GM23338 (cell line): ENCODE data around the gene SOD1. TPM values are rescaled to one million over a fixed set of nuclear protein-coding genes. Genes with fewer than 3 reads are reported as not detected.

Source experiments
- ATAC-seq: fragments of 200-7000 bp; cut with Tn5 transposase; 3 replicates; pipeline ENCODE4 v1.9.1; 2020
- DNase-seq: peaks from one replicate; pipeline ENCODE4 v3.0.0-alpha.2; 2015; ENCODE audit warnings: low spot score
- H2AFZ ChIP-seq: fragments of 200-600 bp; sonication (generic); 2 replicates; pipeline ENCODE4 v1.8.0; 2016; ENCODE audit warnings: antibody characterized with exemption, mild to moderate bottlenecking, moderate library complexity
- H3F3A ChIP-seq: fragments of 200-600 bp; sonication (generic); replicated peaks from 2 replicates; pipeline ENCODE4 v1.8.0; 2017; ENCODE audit warnings: antibody characterized with exemption, mixed run types, low read depth
- H3K27ac ChIP-seq: fragments of 200-600 bp; sonication (generic); 2 replicates; pipeline ENCODE4 v1.6.1; 2016; ENCODE audit warnings: low read depth
- H3K27me3 ChIP-seq: fragments of 200-600 bp; sonication (generic); 2 replicates; pipeline ENCODE4 v1.8.0; 2016; ENCODE audit warnings: mild to moderate bottlenecking, mixed run types, moderate library complexity; ENCODE audit not compliant: insufficient read depth
- H3K36me3 ChIP-seq: fragments of 200-600 bp; sonication (generic); 2 replicates; pipeline ENCODE4 v1.8.0; 2016; ENCODE audit warnings: mild to moderate bottlenecking; ENCODE audit not compliant: insufficient read depth
- H3K4me1 ChIP-seq: fragments of 200-600 bp; sonication (generic); 2 replicates; pipeline ENCODE4 v1.8.0; 2016; ENCODE audit warnings: mild to moderate bottlenecking, moderate library complexity; ENCODE audit not compliant: insufficient read depth
- H3K4me2 ChIP-seq: fragments of 200-600 bp; sonication (generic); 2 replicates; pipeline ENCODE4 v1.7.1; 2017; ENCODE audit warnings: mixed run types
- H3K4me3 ChIP-seq: fragments of 200-600 bp; sonication (generic); 2 replicates; pipeline ENCODE4 v1.6.1; 2016; ENCODE audit warnings: mixed run types
- H3K79me2 ChIP-seq: fragments of 200-600 bp; sonication (generic); replicated peaks from 2 replicates; pipeline ENCODE4 v1.8.0; 2017; ENCODE audit warnings: mild to moderate bottlenecking; ENCODE audit not compliant: insufficient read depth
- H3K9me2 ChIP-seq: fragments of 200-600 bp; sonication (generic); 2 replicates; pipeline ENCODE4 v1.8.0; 2017; ENCODE audit not compliant: insufficient read depth
- H4K20me1 ChIP-seq: fragments of 200-600 bp; sonication (generic); replicated peaks from 2 replicates; pipeline ENCODE4 v1.8.0; 2017; ENCODE audit warnings: mild to moderate bottlenecking; ENCODE audit not compliant: insufficient read depth
- H3K27ac Mint-ChIP-seq: 2 replicates; pipeline ENCODE4 v1.8.0; 2020; ENCODE audit warnings: inconsistent platforms, mild to moderate bottlenecking, moderate library complexity, mixed read lengths
- H3K27me3 Mint-ChIP-seq: 3 replicates; pipeline ENCODE4 v1.8.0; 2022; ENCODE audit warnings: low read depth, mild to moderate bottlenecking, moderate library complexity, mixed read lengths, inconsistent platforms; ENCODE audit not compliant: insufficient read depth, poor library complexity
- H3K36me3 Mint-ChIP-seq: 3 replicates; pipeline ENCODE4 v1.8.0; 2021; ENCODE audit warnings: low read depth, mild to moderate bottlenecking, inconsistent platforms, moderate library complexity, mixed read lengths
- H3K4me1 Mint-ChIP-seq: 3 replicates; pipeline ENCODE4 v1.8.0; 2020; ENCODE audit warnings: mild to moderate bottlenecking, inconsistent platforms, mixed read lengths
- H3K4me3 Mint-ChIP-seq: 3 replicates; pipeline ENCODE4 v1.8.0; 2021; ENCODE audit warnings: moderate library complexity, mild to moderate bottlenecking, inconsistent platforms, mixed read lengths
- H3K9me3 Mint-ChIP-seq: 3 replicates; pipeline ENCODE4 v1.8.0; 2020; ENCODE audit warnings: moderate library complexity, mild to moderate bottlenecking, inconsistent platforms, mixed read lengths
- EZH2 ChIP-seq: fragments of 200-600 bp; sonication (generic); IDR thresholded peaks from one replicate; pipeline ENCODE4 v1.8.0; 2017; ENCODE audit warnings: antibody characterized with exemption, mild to moderate bottlenecking, low read depth; ENCODE audit not compliant: unreplicated experiment
- REST ChIP-seq: IDR thresholded peaks from one replicate; pipeline ENCODE4 v1.6.1; 2018; ENCODE audit warnings: antibody characterized with exemption; ENCODE audit not compliant: unreplicated experiment
- ZNF462 ChIP-seq: fragments of 250-450 bp; sonication (Bioruptor Pico); IDR thresholded peaks from 2 replicates; pipeline ENCODE4 v1.5.0; 2020; ENCODE audit warnings: mild to moderate bottlenecking, moderate library complexity
- polyA plus RNA-seq: library from polyadenylated mRNA; unstranded; fragments of >200 nt; fragmentation: Nextera tagmentation; extraction: Ambion mirVana; gene quantifications from 2 replicates; pipeline ENCODE4 v1.2.1, GENCODE V29; 2016
- total RNA-seq: library from RNA; depleted of rRNA; stranded (reverse); fragments of >200 nt; shearing (Covaris generic); gene quantifications from 2 replicates; pipeline ENCODE4 v1.2.3, GENCODE V29; 2014

SOD1 gene
- total and polyA plus RNA-seq, 2 experiments from 2014 or later, result 123 to 454 TPM

GRCh38 chr21:31693222-31693621 is 33.7 kb downstream of the SOD1 start:
- Histone ChIP-seq H3K4me1 (no peaks in the 10 kb centered on the region), H3K27me3 (no peaks in the 10 kb centered on the region), H4K20me1 (peaks cover 11% of the 10 kb centered on the region), H3K79me2 (peaks cover 12% of the 10 kb centered on the region), H3K27ac (no peak overlapping the region), H3K4me2 (no peak overlapping the region), H3K9me2 (no peaks in the 10 kb centered on the region), H3K36me3 (peaks cover 80% of the 10 kb centered on the region), H3F3A (no peaks in the 10 kb centered on the region), H3K4me3 (no peak overlapping the region), H2AFZ (no peak overlapping the region)
- ATAC-seq (no peak), DNase-seq (no peak)
- no peak overlapping the region for H3K27ac Mint-ChIP-seq
- no peak overlapping the region for H3K4me3 Mint-ChIP-seq
- peaks cover 86% of the 10 kb centered on the region for H3K36me3 Mint-ChIP-seq
- H3K9me3 Mint-ChIP-seq, result no peaks in the 10 kb centered on the region
- H3K4me1 Mint-ChIP-seq, result no peaks in the 10 kb centered on the region
- H3K27me3 Mint-ChIP-seq, result peaks cover 4% of the 10 kb centered on the region
- no peak for TF ChIP-seq ZNF462 (CRISPR knock-in tag)
- no peak for TF ChIP-seq EZH2
- no peak for TF ChIP-seq REST
